Neural crest cell (in vitro differentiated cells): ENCODE results near the gene SLC38A10. TPM values are rescaled to one million over a fixed set of nuclear protein-coding genes. Genes with fewer than 3 reads are reported as not detected.
A peak's percentile ranks its signal among the peaks of the same experiment; 100 is the strongest.

Experiments used
- DNase-seq: peaks from one replicate; pipeline ENCODE4 v3.0.0; 2021; ENCODE audit warnings: low read depth, mixed read lengths, low spot score
- H3K27ac Mint-ChIP-seq: one replicate; pipeline ENCODE4 v1.8.0; 2021; ENCODE audit warnings: mild to moderate bottlenecking, mixed read lengths; ENCODE audit not compliant: unreplicated experiment
- H3K27me3 Mint-ChIP-seq: 2 replicates; pipeline ENCODE4 v1.8.0; 2021; ENCODE audit warnings: low read depth, mild to moderate bottlenecking, mixed read lengths
- H3K36me3 Mint-ChIP-seq: 2 replicates; pipeline ENCODE4 v1.8.0; 2021; ENCODE audit warnings: low read depth, mild to moderate bottlenecking, mixed read lengths
- H3K4me1 Mint-ChIP-seq: 2 replicates; pipeline ENCODE4 v1.8.0; 2021; ENCODE audit warnings: mixed read lengths
- H3K4me3 Mint-ChIP-seq: one replicate; pipeline ENCODE4 v1.8.0; 2021; ENCODE audit warnings: mild to moderate bottlenecking, mixed read lengths
- H3K9me3 Mint-ChIP-seq: 2 replicates; pipeline ENCODE4 v1.8.0; 2021; ENCODE audit warnings: mixed read lengths
- total RNA-seq: library from RNA; stranded (reverse); gene quantifications from 2 replicates; pipeline ENCODE4 v1.2.1, GENCODE V29; 2021
- TF ChIP-seq, protein P1 (sequence below): fragments of 200-600 bp; sonication (generic); conservative IDR thresholded peaks from 2 replicates; pipeline ENCODE4 v1.5.0; 2021; ENCODE audit warnings: antibody characterized with exemption, mild to moderate bottlenecking

SLC38A10 gene
- total RNA-seq, 1 donor from 2014 or later, result 63.3 TPM

DNA sequence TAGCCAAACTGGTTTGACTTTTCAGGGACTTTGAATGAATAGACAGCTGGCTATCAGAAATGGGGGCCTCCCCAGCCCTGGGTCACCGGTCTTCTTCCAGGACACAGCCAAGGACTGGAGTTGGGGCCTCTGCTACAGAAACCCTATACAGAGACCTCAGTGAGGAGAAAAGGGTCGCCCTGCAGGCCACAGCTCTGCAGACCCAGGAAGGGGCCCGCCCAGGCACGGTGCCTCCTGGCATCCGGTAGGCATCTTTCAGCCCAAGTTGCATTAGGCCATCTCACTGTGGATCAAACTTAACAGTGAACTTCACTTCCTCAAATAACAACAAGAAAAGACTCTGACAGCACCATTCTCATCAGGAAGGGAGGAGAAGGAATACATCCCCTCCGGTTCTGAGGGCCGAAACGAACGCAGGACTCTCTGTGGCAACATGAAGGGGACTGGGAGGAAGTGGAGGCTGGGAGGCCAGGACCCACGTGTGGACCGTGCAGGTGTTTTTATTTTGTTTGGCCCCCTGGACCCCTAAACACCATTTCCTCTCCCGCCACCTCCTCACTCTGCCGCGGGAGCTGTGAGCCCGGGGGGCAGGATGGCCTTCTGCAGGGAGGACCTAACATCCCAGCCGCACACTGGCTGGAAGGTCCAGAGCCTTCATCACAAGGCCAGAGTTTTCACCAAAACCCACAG, 7.2 kb downstream of the SLC38A10 start:
- TF ChIP-seq, protein P1, sequence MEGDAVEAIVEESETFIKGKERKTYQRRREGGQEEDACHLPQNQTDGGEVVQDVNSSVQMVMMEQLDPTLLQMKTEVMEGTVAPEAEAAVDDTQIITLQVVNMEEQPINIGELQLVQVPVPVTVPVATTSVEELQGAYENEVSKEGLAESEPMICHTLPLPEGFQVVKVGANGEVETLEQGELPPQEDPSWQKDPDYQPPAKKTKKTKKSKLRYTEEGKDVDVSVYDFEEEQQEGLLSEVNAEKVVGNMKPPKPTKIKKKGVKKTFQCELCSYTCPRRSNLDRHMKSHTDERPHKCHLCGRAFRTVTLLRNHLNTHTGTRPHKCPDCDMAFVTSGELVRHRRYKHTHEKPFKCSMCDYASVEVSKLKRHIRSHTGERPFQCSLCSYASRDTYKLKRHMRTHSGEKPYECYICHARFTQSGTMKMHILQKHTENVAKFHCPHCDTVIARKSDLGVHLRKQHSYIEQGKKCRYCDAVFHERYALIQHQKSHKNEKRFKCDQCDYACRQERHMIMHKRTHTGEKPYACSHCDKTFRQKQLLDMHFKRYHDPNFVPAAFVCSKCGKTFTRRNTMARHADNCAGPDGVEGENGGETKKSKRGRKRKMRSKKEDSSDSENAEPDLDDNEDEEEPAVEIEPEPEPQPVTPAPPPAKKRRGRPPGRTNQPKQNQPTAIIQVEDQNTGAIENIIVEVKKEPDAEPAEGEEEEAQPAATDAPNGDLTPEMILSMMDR, result no peak
- peaks cover 14% of the 10 kb centered on the region for H3K4me1 Mint-ChIP-seq
- no peak overlapping the region for H3K27ac Mint-ChIP-seq

DNA sequence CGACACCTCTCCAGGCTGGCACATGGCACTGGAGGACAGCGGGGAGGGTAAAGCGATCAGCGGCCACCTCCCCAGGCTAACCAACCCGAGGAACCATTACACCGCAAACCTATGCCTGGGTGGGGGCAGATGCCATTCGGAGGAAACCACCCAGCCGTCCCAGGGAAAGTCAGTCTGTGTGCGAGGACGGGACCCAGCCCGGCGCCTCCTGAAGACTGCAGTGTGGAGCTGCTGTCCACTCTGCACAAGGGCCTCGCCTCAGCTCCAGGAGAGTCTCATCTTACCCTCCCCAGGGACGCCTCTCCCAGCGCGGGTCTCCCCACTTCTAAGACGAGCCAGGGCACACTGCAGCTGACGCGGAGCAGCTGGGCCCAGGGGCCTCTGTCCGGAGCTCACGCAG, 8.0 kb downstream of the SLC38A10 start:
- Mint-ChIP-seq H3K4me1 (peaks cover 14% of the 10 kb centered on the region), H3K27me3 (no peaks in the 10 kb centered on the region), H3K4me3 (no peak overlapping the region), H3K27ac (no peak overlapping the region), H3K9me3 (no peaks in the 10 kb centered on the region), H3K36me3 (no peaks in the 10 kb centered on the region)
- TF ChIP-seq, protein P1, result no peak
- no peak for DNase-seq

More for the DNA sequence above, 7.2 kb downstream of the SLC38A10 start:
- H3K9me3 Mint-ChIP-seq, result no peaks in the 10 kb centered on the region
- no peaks in the 10 kb centered on the region for H3K27me3 Mint-ChIP-seq
- no peaks in the 10 kb centered on the region for H3K36me3 Mint-ChIP-seq
- DNase-seq, result no peak
- no peak overlapping the region for H3K4me3 Mint-ChIP-seq

DNA sequence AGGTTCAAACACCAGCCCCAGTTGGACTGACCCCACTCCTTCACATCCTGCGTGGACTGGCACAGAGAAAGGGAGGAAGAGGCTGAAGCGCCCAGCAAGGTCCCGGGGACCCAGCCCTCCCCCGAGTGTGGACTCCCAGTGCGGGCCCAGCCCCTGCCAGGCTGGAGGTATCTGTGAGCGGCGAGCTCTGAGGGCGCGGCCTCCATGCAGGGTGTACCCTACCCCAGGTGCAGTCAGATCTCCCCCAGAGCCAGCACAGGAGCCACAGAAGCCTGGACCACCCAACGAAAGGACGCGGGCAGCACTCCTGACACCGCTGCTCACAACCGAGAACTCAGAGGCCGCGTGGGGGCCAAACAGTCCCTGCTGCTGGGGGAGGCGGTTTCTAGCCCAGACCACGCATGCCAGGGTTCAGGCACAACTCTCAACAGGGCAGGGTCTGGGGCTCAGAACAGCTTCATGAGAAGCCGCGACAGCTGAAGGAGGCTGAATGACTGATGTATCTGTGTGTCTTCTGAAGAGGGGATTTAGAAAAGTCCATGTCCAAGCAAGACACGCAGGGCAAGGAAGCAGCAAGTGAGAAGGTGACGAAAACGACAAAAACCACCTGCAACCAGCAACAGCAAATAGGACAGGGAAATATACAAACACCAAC, 8.5 kb downstream of the SLC38A10 start:
- no peak overlapping the region for H3K4me3 Mint-ChIP-seq
- H3K27ac Mint-ChIP-seq, result peak overlapping the region; percentile 16
- no peaks in the 10 kb centered on the region for H3K27me3 Mint-ChIP-seq
- TF ChIP-seq, protein P1, result no peak
- DNase-seq, result no peak
- peaks cover 12% of the 10 kb centered on the region for H3K4me1 Mint-ChIP-seq
- no peaks in the 10 kb centered on the region for H3K9me3 Mint-ChIP-seq
- H3K36me3 Mint-ChIP-seq, result no peaks in the 10 kb centered on the region

DNA sequence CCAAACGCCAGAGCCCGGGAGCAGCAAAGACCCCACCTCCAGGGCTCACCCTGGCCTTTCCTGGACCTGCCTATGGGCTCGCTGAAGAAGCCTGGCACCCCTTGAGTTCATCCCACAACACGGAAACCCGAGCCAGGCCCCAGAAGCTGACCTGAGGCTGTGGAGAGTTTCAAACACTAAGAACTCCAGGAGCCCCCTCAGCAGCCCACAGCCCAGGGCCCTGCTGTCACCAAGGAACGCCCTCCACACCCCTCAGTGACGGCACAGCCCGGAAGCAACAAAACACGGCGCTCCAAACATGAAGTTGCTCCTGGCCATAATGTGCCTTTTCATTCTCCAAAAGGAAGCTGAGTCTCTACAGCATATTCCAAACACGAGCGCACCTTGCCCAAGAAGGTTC, 9.2 kb downstream of the SLC38A10 start:
- H3K27ac Mint-ChIP-seq, result peak overlapping the region; percentile 71
- peaks cover 11% of the 10 kb centered on the region for H3K4me1 Mint-ChIP-seq

DNA sequence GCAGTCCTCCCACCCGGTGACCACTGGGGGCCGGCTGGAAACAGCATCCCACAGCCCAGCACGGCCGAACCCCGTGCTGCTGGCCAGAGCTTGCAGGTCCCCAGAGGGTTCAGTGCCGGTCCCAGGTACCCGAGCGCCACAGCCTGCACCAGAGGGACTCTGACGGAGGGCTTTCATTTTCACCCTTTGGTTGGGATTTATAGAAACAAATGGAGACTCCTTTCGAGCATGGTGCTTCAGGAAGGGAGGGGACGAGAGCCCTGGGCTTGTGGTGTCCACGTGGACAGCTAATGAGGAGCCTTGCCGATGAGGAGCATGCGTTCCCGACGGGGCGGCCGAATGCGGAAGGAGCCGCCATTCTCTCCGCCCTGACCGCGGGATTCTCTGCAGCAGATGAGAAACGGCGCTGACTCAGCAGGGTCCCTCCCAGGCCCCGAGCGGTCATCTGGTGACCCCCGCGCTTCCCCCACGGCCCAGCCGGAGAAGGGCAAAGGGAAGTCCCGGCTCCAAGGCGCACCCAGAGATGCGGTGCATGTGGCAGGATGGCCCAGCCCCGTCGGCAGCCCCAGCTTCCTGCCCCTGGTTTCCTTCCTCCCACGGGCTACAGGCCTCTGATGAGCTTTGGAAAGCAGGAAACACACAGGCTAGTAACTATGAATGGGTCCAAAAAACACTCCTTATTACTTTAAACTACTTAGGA, 9.8 kb downstream of the SLC38A10 start:
- H3K27me3 Mint-ChIP-seq, result no peaks in the 10 kb centered on the region
- peak overlapping the region; percentile 25 for H3K4me3 Mint-ChIP-seq
- DNase-seq, result no peak
- no peaks in the 10 kb centered on the region for H3K36me3 Mint-ChIP-seq
- TF ChIP-seq, protein P1, result no peak
- H3K27ac Mint-ChIP-seq, result peak overlapping the region; percentile 71
- no peaks in the 10 kb centered on the region for H3K9me3 Mint-ChIP-seq
- H3K4me1 Mint-ChIP-seq, result peaks cover 11% of the 10 kb centered on the region

More for the DNA sequence above, 9.2 kb downstream of the SLC38A10 start:
- TF ChIP-seq, protein P1, result no peak
- Mint-ChIP-seq H3K36me3 (no peaks in the 10 kb centered on the region), H3K27me3 (no peaks in the 10 kb centered on the region), H3K4me3 (no peak overlapping the region), H3K9me3 (no peaks in the 10 kb centered on the region)
- DNase-seq, result no peak
